Colonic mucosa (tissue), 4 donors: ENCODE results near the gene LSM12. TPM values are rescaled to one million over a fixed set of nuclear protein-coding genes. Genes with fewer than 3 reads are reported as not detected.

Experiments used
- DNase-seq: peaks from one replicate; pipeline ENCODE4 v3.0.0-alpha.2; 2020
- H3K27ac ChIP-seq: fragments of 200-600 bp; one replicate; pipeline ENCODE4 v1.8.0; 2021
- H3K27me3 ChIP-seq: fragments of 200-600 bp; one replicate; pipeline ENCODE4 v1.8.0; 2021
- H3K36me3 ChIP-seq: fragments of 200-600 bp; one replicate; pipeline ENCODE4 v1.8.0; 2021
- H3K4me1 ChIP-seq: fragments of 200-600 bp; one replicate; pipeline ENCODE4 v1.8.0; 2021; ENCODE audit warnings: mild to moderate bottlenecking
- H3K4me3 ChIP-seq: fragments of 200-600 bp; one replicate; pipeline ENCODE4 v1.8.0; 2021
- H3K9ac ChIP-seq, 2 donors: one replicate each; pipeline ENCODE4 v1.7.0; 2013; ENCODE audit warnings: control low read depth in 2 of 2, low read depth in 2 of 2, low read length in 2 of 2
- H3K9me3 ChIP-seq: fragments of 200-600 bp; one replicate; pipeline ENCODE4 v1.8.0; 2021
- intact Hi-C: fragments of 100-400 bp; cut with DNase I; formaldehyde crosslinking; loops from one replicate; pipeline ENCODE4 v1.14.1; 2022
- total RNA-seq, 2 donors: library from RNA; stranded (reverse); fragmentation: NEBNext Ultra II Directional in 1 of 2; extraction: Animal tissue kit (Norgen Biotek cat#: 25700) in 1 of 2; gene quantifications; one replicate each; pipeline ENCODE4 v1.2.1, GENCODE V29; 2021
- TF ChIP-seq, protein P1 (sequence below): fragments of 200-600 bp; IDR thresholded peaks from one replicate; pipeline ENCODE4 v1.8.0; 2022; ENCODE audit warnings: antibody characterized with exemption, mild to moderate bottlenecking
- donor health status: healthy.
- donor health status: DM: no; HTN: no; CAD: no.
- donor health status: DM: no; HTN: no; CAD: no.

The LSM12 gene
- total RNA-seq, 2 donors from 2014 or later = 60.9 to 74.3 TPM

DNA sequence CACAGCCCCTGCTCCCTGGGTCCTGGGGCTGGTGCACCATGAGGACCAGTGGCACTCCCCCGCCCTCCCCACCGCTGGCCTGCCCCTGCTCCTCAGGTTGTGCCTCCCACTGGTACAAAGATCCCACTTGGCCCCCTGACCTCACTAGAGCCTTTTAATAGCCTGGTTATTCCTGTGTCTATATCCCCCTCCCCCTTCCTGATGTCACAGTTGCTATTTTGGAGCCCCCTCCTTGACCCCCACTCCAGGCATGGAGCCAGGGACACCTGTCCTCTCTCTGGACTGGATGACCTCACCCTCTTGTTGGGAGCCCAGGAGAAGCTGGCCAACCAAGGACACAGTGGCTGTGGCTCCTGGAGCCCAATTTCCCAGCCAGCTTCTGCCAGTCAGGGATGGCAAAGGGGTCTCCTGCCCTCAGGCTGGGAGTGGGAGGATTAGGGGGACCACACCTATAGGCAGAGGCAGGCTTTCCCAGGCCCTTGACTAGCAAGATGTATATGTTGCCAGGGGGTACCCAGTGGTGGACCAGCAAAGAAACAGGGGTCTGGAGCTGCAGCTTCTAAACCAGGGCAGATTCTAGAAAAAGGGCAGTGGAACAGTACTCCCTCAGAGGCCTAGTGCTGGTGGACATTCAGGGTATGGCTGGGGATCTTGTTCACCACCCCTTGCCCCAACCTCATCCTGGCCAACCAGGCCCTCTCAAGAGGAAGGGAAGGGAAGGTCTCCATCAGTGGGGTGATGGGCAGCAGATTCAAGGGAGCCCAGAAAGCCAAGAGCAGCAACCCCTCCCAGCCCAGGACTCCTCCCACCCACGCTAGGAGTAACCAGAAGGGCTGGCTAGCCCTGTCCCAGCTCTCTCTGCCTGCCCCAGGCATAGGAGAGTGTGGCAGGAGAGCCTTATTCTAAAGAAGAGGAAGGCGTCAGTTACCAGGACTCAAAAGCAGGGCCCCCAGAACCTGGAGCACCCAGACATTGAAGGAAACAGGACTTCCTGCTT is 46.1 kb upstream of the LSM12 start:
- H3K27me3 ChIP-seq = no peaks in the 10 kb centered on the region
- intact Hi-C loops = loop anchor here (5.0 kb wide), 1 partner anchor 40 kb away; the partner anchor contains the start of gene G6PC3
- H3K27ac ChIP-seq = no peak overlapping the region
- no peak overlapping the region for H3K9ac ChIP-seq
- no peak for DNase-seq
- H3K4me3 ChIP-seq = no peak overlapping the region
- peaks cover 19% of the 10 kb centered on the region for H3K4me1 ChIP-seq
- TF ChIP-seq, protein P1, sequence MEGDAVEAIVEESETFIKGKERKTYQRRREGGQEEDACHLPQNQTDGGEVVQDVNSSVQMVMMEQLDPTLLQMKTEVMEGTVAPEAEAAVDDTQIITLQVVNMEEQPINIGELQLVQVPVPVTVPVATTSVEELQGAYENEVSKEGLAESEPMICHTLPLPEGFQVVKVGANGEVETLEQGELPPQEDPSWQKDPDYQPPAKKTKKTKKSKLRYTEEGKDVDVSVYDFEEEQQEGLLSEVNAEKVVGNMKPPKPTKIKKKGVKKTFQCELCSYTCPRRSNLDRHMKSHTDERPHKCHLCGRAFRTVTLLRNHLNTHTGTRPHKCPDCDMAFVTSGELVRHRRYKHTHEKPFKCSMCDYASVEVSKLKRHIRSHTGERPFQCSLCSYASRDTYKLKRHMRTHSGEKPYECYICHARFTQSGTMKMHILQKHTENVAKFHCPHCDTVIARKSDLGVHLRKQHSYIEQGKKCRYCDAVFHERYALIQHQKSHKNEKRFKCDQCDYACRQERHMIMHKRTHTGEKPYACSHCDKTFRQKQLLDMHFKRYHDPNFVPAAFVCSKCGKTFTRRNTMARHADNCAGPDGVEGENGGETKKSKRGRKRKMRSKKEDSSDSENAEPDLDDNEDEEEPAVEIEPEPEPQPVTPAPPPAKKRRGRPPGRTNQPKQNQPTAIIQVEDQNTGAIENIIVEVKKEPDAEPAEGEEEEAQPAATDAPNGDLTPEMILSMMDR = no peak
- H3K9me3 ChIP-seq = no peaks in the 10 kb centered on the region
- H3K36me3 ChIP-seq = no peaks in the 10 kb centered on the region

DNA sequence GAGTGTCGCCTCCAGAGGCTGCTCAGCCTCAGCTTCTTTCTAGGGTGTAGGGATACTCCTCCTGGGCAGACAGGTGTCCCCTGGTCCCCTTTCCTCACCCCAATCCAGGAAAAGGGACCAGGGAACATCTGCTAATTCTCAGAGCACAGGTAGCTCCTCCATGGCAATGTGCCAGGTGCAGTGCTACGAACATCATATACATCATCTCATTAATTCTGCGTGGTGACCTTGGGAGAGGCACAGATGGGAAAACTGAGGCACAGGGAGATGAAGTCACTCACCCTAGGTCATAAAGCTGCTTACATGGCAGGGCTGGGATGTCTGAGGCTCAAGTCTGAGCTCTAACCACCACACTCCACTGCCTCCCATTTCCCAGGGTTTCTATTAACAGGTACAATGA is 45.3 kb upstream of the LSM12 start:
- no peak overlapping the region for H3K4me3 ChIP-seq
- intact Hi-C loops = loop anchor here (5.0 kb wide), 1 partner anchor 39 kb away; the partner anchor contains the start of gene G6PC3
- H3K27ac ChIP-seq = no peak overlapping the region
- TF ChIP-seq, protein P1 = no peak
- H3K4me1 ChIP-seq = peaks cover 19% of the 10 kb centered on the region
- H3K9ac ChIP-seq = peak overlapping the region in 1 of 2 donors; percentile 12
- H3K36me3 ChIP-seq = no peaks in the 10 kb centered on the region
- no peaks in the 10 kb centered on the region for H3K27me3 ChIP-seq
- DNase-seq = no peak
- H3K9me3 ChIP-seq = no peaks in the 10 kb centered on the region

DNA sequence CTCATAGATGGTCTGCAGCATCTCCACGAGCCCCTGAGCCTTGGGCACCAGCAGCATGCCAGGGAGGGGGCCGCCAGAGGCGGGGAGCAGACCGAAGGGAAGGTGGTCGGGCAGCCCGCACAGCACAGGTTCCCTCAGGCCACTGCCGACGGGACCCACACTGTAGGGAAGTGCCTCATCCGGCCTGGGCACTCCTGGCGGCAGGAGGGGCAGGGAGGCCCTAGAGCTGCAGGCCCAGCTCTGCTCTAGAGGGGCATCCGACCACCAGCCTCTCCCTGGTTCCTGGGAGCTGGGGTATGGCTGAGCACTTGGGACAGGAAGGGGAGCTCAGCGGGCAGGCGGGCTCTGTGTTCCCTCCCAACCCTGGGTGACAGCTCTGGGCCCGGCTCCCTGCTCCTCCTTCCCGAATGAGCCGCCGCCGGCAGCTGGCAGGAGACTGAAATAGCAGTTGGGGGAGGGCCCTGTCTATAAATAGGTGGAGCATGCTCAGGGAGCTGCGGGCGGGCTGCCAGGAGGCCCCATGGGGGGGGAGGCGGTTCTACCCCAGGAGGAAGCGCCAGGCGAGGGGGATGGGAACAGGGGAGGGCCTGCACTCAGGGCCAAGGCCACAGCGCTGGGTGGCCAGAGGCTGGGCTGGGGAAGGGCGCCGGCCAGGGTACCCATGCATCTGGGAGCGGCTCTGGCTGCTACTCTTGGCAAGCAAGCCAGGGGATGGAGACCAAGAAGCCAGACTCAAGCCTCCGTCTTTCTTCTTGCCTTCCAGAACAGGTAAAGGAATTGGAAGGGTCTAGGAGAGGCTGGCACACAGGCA is 44.6 kb upstream of the LSM12 start:
- H3K27ac ChIP-seq = peak overlapping the region; percentile 77
- H3K4me1 ChIP-seq = peaks cover 19% of the 10 kb centered on the region
- H3K9ac ChIP-seq = peak overlapping the region; percentile 23 to 61
- no peaks in the 10 kb centered on the region for H3K27me3 ChIP-seq
- intact Hi-C loops = loop anchor here (5.0 kb wide), 1 partner anchor 39 kb away; the partner anchor contains the start of gene G6PC3
- peak overlapping the region; percentile 31 for H3K4me3 ChIP-seq
- TF ChIP-seq, protein P1 = no peak
- H3K36me3 ChIP-seq = no peaks in the 10 kb centered on the region
- H3K9me3 ChIP-seq = no peaks in the 10 kb centered on the region
- peak; percentile 99 for DNase-seq

DNA sequence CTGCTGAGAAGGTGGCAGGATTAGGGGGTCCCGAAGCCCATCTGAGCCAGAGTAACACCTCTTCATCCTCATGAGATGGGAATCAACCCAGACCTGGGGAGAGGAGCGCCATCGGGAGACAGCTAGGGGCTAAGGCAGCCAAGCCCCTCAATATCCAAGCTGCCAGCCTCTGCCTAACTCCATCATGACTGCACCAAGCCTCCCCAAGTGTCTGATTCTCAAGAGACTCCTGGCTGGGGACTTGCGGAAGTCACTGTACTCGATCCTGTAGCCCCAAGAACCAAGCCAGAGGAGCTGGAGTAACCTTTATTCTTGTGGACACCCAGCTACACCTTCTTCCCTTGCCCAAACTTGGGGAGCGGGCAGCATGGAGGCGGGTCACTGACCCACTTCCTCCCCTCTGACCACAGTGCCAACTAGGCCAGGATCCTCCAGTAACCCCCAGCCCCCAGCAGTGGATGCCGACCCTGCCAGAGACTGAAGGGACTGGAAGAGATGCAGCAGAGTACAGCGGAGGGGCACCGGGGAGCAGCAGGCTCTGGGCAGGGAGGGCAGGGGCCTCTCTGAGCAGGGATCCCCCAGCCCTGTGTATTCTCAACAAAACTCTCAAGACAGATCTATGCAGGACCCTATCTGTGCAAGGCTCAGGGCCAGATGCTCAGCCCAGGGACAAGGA is 43.7 kb upstream of the LSM12 start:
- H3K9ac ChIP-seq = peak overlapping the region; percentile 13 to 23
- H3K9me3 ChIP-seq = no peaks in the 10 kb centered on the region
- H3K27ac ChIP-seq = peak overlapping the region; percentile 77
- H3K4me1 ChIP-seq = peaks cover 19% of the 10 kb centered on the region
- no peak for DNase-seq
- peak overlapping the region; percentile 31 for H3K4me3 ChIP-seq
- intact Hi-C loops = loop anchor here (5.0 kb wide), 1 partner anchor 38 kb away; the partner anchor contains the start of gene G6PC3
- H3K27me3 ChIP-seq = no peaks in the 10 kb centered on the region
- H3K36me3 ChIP-seq = no peaks in the 10 kb centered on the region
- TF ChIP-seq, protein P1 = no peak

DNA sequence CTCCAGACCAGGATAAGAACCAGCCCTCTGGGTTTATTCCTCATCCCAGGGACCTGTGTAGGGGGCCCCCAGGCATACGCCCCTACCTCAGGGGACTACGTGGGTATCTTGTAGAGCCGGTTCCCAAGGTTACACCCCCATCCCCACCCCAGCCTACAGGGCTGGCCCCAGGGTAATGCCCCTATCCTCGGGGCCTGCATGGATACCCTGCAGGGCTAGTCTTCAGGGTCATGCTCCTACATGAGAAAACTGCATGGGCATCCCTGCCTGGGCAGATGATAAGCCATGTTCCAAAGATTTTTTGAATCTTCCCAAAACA is 42.8 kb upstream of the LSM12 start:
- intact Hi-C loops = no loop called here
- Histone ChIP-seq H3K4me1 (peaks cover 19% of the 10 kb centered on the region), H3K9ac (peak overlapping the region; percentile 32 to 38), H3K9me3 (no peaks in the 10 kb centered on the region), H3K4me3 (no peak overlapping the region), H3K36me3 (no peaks in the 10 kb centered on the region), H3K27ac (peak overlapping the region; percentile 65), H3K27me3 (no peaks in the 10 kb centered on the region)
- TF ChIP-seq, protein P1 = no peak
- no peak for DNase-seq
